ENCODE data around the gene IDH3A.

The IDH3A gene

GRCh38 chr15:78110096-78110495 lies 39.1 kb upstream of the IDH3A start:
- no peak for DNase-seq (ENCODE audit: low read depth)
- H3K4me3 ChIP-seq (ENCODE audit: low read depth, low read length) = no peak overlapping the region
- TF ChIP-seq, protein P1, sequence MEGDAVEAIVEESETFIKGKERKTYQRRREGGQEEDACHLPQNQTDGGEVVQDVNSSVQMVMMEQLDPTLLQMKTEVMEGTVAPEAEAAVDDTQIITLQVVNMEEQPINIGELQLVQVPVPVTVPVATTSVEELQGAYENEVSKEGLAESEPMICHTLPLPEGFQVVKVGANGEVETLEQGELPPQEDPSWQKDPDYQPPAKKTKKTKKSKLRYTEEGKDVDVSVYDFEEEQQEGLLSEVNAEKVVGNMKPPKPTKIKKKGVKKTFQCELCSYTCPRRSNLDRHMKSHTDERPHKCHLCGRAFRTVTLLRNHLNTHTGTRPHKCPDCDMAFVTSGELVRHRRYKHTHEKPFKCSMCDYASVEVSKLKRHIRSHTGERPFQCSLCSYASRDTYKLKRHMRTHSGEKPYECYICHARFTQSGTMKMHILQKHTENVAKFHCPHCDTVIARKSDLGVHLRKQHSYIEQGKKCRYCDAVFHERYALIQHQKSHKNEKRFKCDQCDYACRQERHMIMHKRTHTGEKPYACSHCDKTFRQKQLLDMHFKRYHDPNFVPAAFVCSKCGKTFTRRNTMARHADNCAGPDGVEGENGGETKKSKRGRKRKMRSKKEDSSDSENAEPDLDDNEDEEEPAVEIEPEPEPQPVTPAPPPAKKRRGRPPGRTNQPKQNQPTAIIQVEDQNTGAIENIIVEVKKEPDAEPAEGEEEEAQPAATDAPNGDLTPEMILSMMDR (conservative IDR thresholded peaks at IDR 0.05; ENCODE audit: low read depth, low read length) = no peak

DNA sequence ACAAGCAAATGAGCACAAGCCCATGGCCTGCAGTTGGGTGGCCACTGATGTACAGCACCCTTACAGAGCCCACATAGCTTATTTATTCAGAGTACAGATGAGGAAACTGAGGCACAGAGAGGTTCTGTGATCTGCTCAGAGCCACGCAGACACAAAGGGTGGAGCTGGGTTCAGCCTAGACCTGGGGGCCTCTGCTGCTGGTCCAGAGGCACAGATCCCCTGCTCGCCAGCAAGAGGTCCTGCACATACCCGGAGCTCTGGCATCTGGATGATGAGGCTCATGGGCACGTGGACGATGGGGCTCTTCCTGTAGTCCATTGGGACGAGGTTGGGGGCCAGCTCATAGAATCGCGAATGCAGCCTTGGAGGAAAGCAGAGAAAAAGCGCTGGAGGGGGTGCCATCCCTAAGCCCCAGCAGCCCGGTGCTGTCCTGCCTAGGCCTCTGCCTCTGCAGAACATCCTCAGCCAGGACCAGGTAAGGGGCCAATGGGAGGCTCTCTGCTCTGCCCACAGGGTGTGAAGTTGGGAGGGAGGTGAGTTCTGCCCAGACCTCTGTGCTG lies 38.2 kb upstream of the IDH3A start:
- TF ChIP-seq, protein P1 (conservative IDR thresholded peaks at IDR 0.05; ENCODE audit: low read depth, low read length) = no peak
- no peak overlapping the region for H3K4me3 ChIP-seq (ENCODE audit: low read depth, low read length)
- no peak for DNase-seq (ENCODE audit: low read depth)

- TF ChIP-seq, protein P1 (conservative IDR thresholded peaks at IDR 0.05; ENCODE audit: low read depth, low read length) = no peak
- no peak overlapping the region for H3K4me3 ChIP-seq (ENCODE audit: low read depth, low read length)
- DNase-seq (ENCODE audit: low read depth) = no peak
These were observed 37.4 kb upstream of the IDH3A start for GRCh38 chr15:78111788-78112187.

DNA sequence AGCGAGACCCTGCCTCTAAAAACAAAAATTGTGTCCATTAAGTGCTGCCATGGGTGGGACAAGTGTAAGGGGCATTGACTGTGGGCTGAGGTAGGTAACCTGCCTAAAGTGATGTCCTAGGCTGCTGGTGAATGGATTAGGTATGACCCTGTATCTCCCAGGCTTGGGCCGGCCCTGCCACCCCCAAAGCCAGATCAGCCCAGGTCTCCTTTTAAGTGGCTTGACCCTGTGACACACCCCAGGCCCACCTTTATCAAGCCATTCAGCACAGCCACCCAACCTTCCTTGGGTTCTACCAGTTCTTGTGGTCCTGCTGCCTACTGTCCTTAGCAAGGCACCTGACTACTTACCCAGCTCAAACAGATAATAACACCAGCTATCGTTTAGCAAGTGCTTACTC lies 36.6 kb upstream of the IDH3A start:
- TF ChIP-seq, protein P1 (conservative IDR thresholded peaks at IDR 0.05; ENCODE audit: low read depth, low read length) = no peak
- no peak for DNase-seq (ENCODE audit: low read depth)
- no peak overlapping the region for H3K4me3 ChIP-seq (ENCODE audit: low read depth, low read length)

DNA sequence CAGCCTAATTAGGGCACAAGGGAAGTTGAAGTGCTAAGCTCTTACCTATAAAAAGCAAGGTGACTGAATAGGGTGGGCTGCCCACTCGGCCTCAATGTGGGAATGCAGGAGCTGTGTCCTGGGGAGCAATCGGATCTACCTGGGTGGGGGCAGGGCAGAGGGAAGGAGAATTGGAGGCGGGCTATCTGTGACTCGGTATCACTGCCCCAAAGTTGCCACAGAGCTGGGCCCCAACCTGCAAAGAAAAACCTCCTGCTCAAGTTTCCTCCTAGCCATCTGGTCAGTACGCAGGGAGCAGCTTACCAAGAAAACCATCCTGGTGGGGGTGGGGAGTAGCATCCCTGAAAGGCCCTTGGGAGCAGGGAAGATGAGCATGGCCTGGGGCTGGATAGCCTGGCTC lies 28.6 kb upstream of the IDH3A start:
- TF ChIP-seq, protein P1 (conservative IDR thresholded peaks at IDR 0.05; ENCODE audit: low read depth, low read length) = no peak
- no peak for DNase-seq (ENCODE audit: low read depth)
- no peak overlapping the region for H3K4me3 ChIP-seq (ENCODE audit: low read depth, low read length)

DNA sequence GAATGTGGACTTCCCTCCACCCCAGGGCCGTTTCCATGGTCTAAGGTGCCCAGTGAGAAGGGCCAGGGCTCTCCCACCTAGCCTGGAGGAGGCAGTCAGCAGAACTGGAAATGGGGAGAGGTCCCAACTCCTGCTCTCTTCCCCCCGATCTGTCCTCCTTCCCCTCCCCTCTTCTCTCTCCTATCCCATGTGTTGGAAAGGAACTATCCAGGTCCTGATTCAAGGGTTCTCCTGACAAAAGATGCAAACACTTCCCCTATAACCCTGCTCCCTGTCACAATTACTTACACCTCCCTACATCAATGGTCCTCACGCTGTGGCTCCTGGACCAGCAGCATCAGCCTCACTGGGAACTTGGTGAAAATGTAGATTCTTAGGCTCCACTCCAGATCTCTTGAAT lies 23.9 kb upstream of the IDH3A start:
- H3K4me3 ChIP-seq (ENCODE audit: low read depth, low read length) = no peak overlapping the region
- no peak for DNase-seq (ENCODE audit: low read depth)
- TF ChIP-seq, protein P1 (conservative IDR thresholded peaks at IDR 0.05; ENCODE audit: low read depth, low read length) = no peak

DNA sequence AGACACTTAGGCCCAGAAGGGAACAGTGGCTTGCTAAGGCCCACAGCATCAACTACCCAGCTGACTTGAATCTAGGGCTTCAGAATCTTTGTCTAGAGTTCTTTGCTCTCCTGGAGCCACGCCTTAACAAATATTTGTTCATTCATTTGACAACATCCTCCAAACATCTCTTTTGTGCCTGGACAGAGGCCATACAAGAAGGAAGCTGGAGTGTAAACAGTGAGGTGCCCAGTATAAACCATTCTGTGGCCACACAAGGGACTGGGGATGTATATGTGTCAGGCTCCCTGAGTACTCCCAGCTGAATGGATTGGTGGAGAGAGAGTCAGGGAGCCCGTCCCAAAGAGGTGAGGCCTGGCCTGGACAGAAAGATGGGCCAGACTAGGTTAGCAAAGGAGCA lies 21.3 kb upstream of the IDH3A start:
- H3K4me3 ChIP-seq (ENCODE audit: low read depth, low read length) = no peak overlapping the region
- TF ChIP-seq, protein P1 (conservative IDR thresholded peaks at IDR 0.05; ENCODE audit: low read depth, low read length) = no peak
- DNase-seq (ENCODE audit: low read depth) = no peak
